Right lobe of liver (tissue), 4 donors: ENCODE data around the gene PHF21B.

Experiments
- POLR2A ChIP-seq: fragments of 450-650 bp; IDR thresholded peaks from one replicate; pipeline ENCODE4 v1.6.1; 2017; ENCODE audit warnings: antibody characterized with exemption, mild to moderate bottlenecking
- TF ChIP-seq, protein P1 (sequence below), 4 donors: fragments of 200-600 bp in 3 of 4; fragments of 450-650 bp in 1 of 4; IDR thresholded peaks; one replicate each; pipeline versions ENCODE4 v1.5.1 to v1.8.0; 2016 to 2022; ENCODE audit warnings: antibody characterized with exemption in 4 of 4, mild to moderate bottlenecking in 2 of 4
- donor health status: DM: no; HTN: no; CAD: no.
- donor health status: DM: no; HTN: no; CAD: no.
- donor health status: DM: no; HTN: yes; CAD: no.

GRCh38 chr22:44990810-44991209 lies 19.0 kb downstream of the PHF21B start:
- TF ChIP-seq POLR2A: no peak
- TF ChIP-seq, protein P1, sequence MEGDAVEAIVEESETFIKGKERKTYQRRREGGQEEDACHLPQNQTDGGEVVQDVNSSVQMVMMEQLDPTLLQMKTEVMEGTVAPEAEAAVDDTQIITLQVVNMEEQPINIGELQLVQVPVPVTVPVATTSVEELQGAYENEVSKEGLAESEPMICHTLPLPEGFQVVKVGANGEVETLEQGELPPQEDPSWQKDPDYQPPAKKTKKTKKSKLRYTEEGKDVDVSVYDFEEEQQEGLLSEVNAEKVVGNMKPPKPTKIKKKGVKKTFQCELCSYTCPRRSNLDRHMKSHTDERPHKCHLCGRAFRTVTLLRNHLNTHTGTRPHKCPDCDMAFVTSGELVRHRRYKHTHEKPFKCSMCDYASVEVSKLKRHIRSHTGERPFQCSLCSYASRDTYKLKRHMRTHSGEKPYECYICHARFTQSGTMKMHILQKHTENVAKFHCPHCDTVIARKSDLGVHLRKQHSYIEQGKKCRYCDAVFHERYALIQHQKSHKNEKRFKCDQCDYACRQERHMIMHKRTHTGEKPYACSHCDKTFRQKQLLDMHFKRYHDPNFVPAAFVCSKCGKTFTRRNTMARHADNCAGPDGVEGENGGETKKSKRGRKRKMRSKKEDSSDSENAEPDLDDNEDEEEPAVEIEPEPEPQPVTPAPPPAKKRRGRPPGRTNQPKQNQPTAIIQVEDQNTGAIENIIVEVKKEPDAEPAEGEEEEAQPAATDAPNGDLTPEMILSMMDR (IDR thresholded peaks at IDR 0.05): no peak
